Transverse colon (tissue), 4 donors: ENCODE measurements around the gene FAT3. TPM values are rescaled to one million over a fixed set of nuclear protein-coding genes. Genes with fewer than 3 reads are reported as not detected.

ENCODE experiments used
- DNase-seq: peaks from one replicate; pipeline ENCODE4 v3.0.0-alpha.2; 2019
- H3K27ac ChIP-seq, 4 donors: fragments of 200-600 bp; sonication (generic); 2 replicates each; pipeline ENCODE4 v1.5.1; 2016 to 2018; ENCODE audit warnings: inconsistent platforms in 4 of 4
- H3K27me3 ChIP-seq: fragments of 200-600 bp; sonication (generic); 2 replicates; pipeline ENCODE4 v1.5.1; 2017; ENCODE audit warnings: inconsistent platforms
- H3K36me3 ChIP-seq, 4 donors: fragments of 200-600 bp; sonication (generic); 2 replicates each; pipeline ENCODE4 v1.5.1; 2017 to 2019; ENCODE audit warnings: inconsistent platforms in 4 of 4
- H3K4me1 ChIP-seq, 4 donors: fragments of 200-600 bp; sonication (generic); 2 replicates each; pipeline ENCODE4 v1.5.1; 2017 to 2020; ENCODE audit warnings: inconsistent platforms in 4 of 4
- H3K4me3 ChIP-seq, 4 donors: fragments of 200-600 bp; sonication (generic); 1 replicate in 1 of 4; 2 replicates in 3 of 4; pipeline versions ENCODE4 v1.5.1 to v1.6.1; 2017 to 2019; ENCODE audit warnings: inconsistent platforms in 4 of 4
- H3K9me3 ChIP-seq, 2 donors: fragments of 200-600 bp; sonication (generic); 2 replicates each; pipeline ENCODE4 v1.5.1; 2017 to 2019; ENCODE audit warnings: inconsistent platforms in 2 of 2
- EP300 ChIP-seq: sonication (generic); formaldehyde crosslinking; IDR thresholded peaks from one replicate; pipeline ENCODE4 v1.6.1; 2017; ENCODE audit warnings: antibody characterized with exemption, low read depth
- POLR2A ChIP-seq: fragments of 450-650 bp; IDR thresholded peaks from one replicate; pipeline ENCODE4 v1.6.1; 2016; ENCODE audit warnings: antibody characterized with exemption, mild to moderate bottlenecking, moderate library complexity
- POLR2AphosphoS5 ChIP-seq, 3 donors: sonication (generic); formaldehyde crosslinking; IDR thresholded peaks; one replicate each; pipeline ENCODE4 v1.6.1; 2016; ENCODE audit warnings: antibody characterized with exemption in 3 of 3
- WGBS, 2 donors: methylation state at CpG; one replicate each; pipeline ENCODE4 v1.1.5; 2018; ENCODE audit warnings: low coverage in 1 of 2; 5-methylcytosine and 5-hydroxymethylcytosine counted together
- in situ Hi-C, 4 donors: fragments of 200-750 bp; cut with MboI; loops; one replicate each; pipeline versions ENCODE4 v1.15.0 to v1.15.1; 2017; ENCODE audit warnings: low sequenced_read_pairs in 3 of 4, low pct_ligation_motif_present in 1 of 4, low pct_unique_long_range_greater_than_20kb in 1 of 4
- intact Hi-C: fragments of 100-400 bp; cut with DNase I; formaldehyde crosslinking; loops from one replicate; pipeline ENCODE4 v1.15.1; 2023; ENCODE audit warnings: low total_unique reads
- total RNA-seq, 4 donors: library from RNA; depleted of rRNA; stranded (reverse); fragments of >200 nt; gene quantifications; one replicate each; pipeline ENCODE4 v1.1.0, GENCODE V29; 2016
- TF ChIP-seq, protein P1 (sequence below), 5 experiments: fragments of 200-600 bp in 3 of 5; fragments of 450-650 bp in 2 of 5; sonication (generic) in 3 of 5; IDR thresholded peaks; 1 replicate in 2 of 5; 2 replicates in 3 of 5; pipeline ENCODE4 v1.5.1; 2016 to 2017; ENCODE audit warnings: antibody characterized with exemption in 5 of 5, inconsistent platforms in 3 of 5, mild to moderate bottlenecking in 2 of 5, moderate library complexity in 1 of 5

The FAT3 gene
- total RNA-seq, 4 donors from 2014 or later = 0.40 to 1.9 (median 0.66) TPM

DNA sequence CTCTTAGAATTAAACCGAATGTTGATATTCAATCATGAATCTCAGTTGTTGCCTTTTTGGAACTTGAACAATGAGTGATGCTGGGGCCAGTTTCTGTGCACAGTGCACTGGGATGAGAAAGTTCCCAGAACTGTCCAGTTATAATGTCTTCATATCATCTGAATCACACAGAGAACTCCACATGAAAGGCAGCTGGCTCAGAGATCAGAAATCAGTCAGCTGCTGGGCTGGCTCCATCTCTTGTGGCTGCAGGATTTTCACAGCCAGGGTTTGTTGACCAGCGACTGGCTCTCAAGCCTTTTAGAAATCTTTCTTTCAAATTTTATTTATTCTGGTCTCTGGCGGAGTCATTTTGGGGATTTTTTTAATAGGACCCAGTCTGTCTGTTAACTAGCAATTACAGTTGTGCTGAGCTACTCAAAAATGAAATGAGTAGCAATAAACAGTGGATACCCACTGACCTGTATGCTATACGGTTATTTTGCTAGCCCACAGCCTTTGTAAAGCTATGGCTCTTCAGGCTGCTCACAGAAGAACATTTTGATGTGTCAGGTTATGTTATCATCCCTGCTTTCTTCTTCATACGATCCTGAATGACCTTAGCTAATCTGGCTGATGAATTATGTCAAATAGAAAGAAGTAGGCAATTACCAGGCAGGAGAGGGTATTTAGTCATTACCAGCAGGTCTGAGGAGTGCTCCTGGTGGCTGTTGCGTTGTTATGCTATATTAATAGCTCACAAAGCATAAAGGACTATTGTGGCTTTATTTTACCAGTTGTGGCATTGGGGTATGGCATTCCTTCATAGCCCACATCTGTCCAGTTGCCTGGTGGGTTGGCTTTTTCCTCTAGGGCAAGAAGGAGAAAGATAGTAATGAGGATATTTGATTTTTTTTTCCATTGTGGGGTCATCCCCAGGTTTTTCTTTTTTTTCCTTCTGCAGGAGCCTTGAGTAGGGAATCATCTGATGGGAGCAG, 3.6 kb downstream of the FAT3 start:
- WGBS, 2 donors = 63 to 72% methylated on average over 5 to 6 of the region's 6 CpGs
- Histone ChIP-seq H3K9me3 (no peaks in the 10 kb centered on the region), H3K27ac (no peak overlapping the region), H3K4me3 (no peak overlapping the region), H3K36me3 (no peaks in the 10 kb centered on the region), H3K4me1 (peaks cover 0 to 29% (median 12%) of the 10 kb centered on the region in 4 donors), H3K27me3 (peaks cover 78% of the 10 kb centered on the region)
- intact Hi-C loops = no loop called here
- in situ Hi-C loops = no loop called here
- TF ChIP-seq EP300 (no peak), POLR2AphosphoS5 (IDR thresholded peaks at IDR 0.05) (no peak), POLR2A (no peak)
- TF ChIP-seq, protein P1, sequence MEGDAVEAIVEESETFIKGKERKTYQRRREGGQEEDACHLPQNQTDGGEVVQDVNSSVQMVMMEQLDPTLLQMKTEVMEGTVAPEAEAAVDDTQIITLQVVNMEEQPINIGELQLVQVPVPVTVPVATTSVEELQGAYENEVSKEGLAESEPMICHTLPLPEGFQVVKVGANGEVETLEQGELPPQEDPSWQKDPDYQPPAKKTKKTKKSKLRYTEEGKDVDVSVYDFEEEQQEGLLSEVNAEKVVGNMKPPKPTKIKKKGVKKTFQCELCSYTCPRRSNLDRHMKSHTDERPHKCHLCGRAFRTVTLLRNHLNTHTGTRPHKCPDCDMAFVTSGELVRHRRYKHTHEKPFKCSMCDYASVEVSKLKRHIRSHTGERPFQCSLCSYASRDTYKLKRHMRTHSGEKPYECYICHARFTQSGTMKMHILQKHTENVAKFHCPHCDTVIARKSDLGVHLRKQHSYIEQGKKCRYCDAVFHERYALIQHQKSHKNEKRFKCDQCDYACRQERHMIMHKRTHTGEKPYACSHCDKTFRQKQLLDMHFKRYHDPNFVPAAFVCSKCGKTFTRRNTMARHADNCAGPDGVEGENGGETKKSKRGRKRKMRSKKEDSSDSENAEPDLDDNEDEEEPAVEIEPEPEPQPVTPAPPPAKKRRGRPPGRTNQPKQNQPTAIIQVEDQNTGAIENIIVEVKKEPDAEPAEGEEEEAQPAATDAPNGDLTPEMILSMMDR (IDR thresholded peaks at IDR 0.05) = no peak
- DNase-seq = no peak

DNA sequence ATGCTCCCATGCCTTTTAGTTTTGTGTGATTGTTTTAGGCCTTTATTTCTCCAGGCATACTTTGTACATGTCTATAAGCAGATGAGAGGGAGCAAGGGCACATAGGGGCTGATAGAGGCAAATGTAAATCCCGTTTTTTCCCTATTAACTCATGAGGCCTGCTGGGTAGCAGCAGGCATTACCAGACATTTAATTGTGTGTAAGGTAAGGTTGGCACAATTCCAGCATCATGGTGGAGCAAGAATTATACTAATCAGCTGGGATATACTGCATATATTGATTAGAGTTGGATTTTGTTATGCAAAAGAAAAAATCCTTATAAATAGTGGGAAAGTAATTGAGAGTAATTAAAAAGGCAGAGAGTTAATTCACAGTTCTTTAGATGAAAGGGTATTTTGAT, 12.2 kb downstream of the FAT3 start:
- Histone ChIP-seq H3K27ac (no peak overlapping the region), H3K4me3 (no peak overlapping the region), H3K9me3 (no peaks in the 10 kb centered on the region), H3K4me1 (no peaks in the 10 kb centered on the region), H3K36me3 (no peaks in the 10 kb centered on the region), H3K27me3 (no peaks in the 10 kb centered on the region)
- no peak for TF ChIP-seq POLR2A
- TF ChIP-seq EP300 = no peak
- no peak for TF ChIP-seq POLR2AphosphoS5 (IDR thresholded peaks at IDR 0.05)
- TF ChIP-seq, protein P1 (IDR thresholded peaks at IDR 0.05) = no peak
- DNase-seq = no peak
- 50 to 69% methylated on average over 1 of the region's 1 CpG for WGBS, 2 donors
- intact Hi-C loops = no loop called here
- in situ Hi-C loops = no loop called here

DNA sequence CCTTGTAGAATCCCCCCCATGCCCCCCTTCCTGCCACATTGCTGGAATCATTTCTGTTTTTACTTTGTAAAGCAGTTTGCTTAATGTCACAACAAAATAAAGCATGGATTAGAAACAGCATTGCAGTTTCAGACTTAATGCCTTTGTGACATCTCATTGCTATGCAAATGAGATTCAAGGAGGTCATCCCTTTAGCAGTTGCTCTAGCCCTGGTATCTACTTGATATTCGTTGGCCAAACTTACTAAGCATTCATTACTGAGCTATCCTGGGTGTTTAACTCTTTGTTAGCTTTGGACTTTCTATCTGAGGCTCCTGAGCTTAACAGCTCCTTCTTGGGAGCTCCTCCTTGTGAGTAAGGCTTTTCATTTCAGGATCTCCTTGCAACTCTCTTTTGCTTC, 16.3 kb downstream of the FAT3 start:
- TF ChIP-seq POLR2AphosphoS5 (IDR thresholded peaks at IDR 0.05) (no peak), EP300 (no peak), POLR2A (no peak)
- TF ChIP-seq, protein P1 (IDR thresholded peaks at IDR 0.05) = no peak
- 20 to 27% methylated on average over 1 of the region's 1 CpG for WGBS, 2 donors
- H3K4me1 ChIP-seq = no peaks in the 10 kb centered on the region
- H3K27me3 ChIP-seq = no peaks in the 10 kb centered on the region
- in situ Hi-C loops = no loop called here
- H3K27ac ChIP-seq = no peak overlapping the region
- no peak for DNase-seq
- no peak overlapping the region for H3K4me3 ChIP-seq
- no peaks in the 10 kb centered on the region for H3K9me3 ChIP-seq
- no peaks in the 10 kb centered on the region for H3K36me3 ChIP-seq
- intact Hi-C loops = no loop called here

DNA sequence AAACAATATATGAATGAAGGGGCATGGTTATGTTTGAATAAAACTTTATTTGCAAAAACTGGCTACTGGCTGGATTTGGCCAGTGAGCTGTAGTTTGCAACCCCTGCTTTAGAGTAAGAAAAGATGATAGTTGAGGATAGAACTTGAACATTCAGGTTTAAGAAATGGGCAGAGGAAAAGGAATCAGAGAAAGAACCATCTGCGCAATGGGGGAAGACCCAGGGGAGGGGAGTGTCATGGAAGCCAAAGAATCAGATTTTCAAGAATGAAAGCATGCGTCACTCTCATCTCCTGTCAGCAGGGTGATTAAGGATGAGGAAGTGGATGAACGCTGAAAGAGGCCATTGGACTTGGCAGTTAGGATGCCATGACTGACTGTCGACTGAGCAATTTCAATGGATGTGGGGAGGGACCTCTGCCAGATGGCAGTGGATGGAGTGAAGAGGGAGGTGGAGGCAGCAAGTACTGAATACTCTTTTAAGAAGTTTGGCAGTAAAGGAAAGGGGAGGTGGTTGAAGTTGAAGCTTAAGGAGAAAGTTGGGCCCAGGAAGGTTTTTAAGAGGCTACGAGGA, 21.2 kb downstream of the FAT3 start:
- Histone ChIP-seq H3K27ac (no peak overlapping the region), H3K4me1 (no peaks in the 10 kb centered on the region), H3K36me3 (no peaks in the 10 kb centered on the region), H3K27me3 (no peaks in the 10 kb centered on the region), H3K9me3 (no peaks in the 10 kb centered on the region), H3K4me3 (no peak overlapping the region)
- 87 to 93% methylated on average over 5 of the region's 5 CpGs for WGBS, 2 donors
- intact Hi-C loops (no loop called here), in situ Hi-C loops (no loop called here)
- no peak for TF ChIP-seq POLR2A
- TF ChIP-seq, protein P1 (IDR thresholded peaks at IDR 0.05) = no peak
- TF ChIP-seq POLR2AphosphoS5 (IDR thresholded peaks at IDR 0.05) = no peak
- no peak for TF ChIP-seq EP300
- no peak for DNase-seq
